Stomach (tissue), 9 donors: ENCODE results near the gene CHAF1B. TPM values are rescaled to one million over a fixed set of nuclear protein-coding genes. Genes with fewer than 3 reads are reported as not detected.
"Not testable (repeated sequence)": the region's sequence is repeated elsewhere in the genome, so short reads cannot be mapped to it uniquely, and the experiment has no call there.

Experiments
- DNase-seq, 2 donors: peaks; one replicate each; pipeline versions ENCODE4 v3.0.0 to v3.0.0-alpha.2; 2013 to 2019
- H3K27ac ChIP-seq, 5 donors: fragments of 200-600 bp in 4 of 5; sonication (generic) in 4 of 5; one replicate each; pipeline ENCODE4 v1.5.1; 2013 to 2019; ENCODE audit warnings: mild to moderate bottlenecking in 1 of 5, moderate library complexity in 1 of 5
- H3K27me3 ChIP-seq, 3 donors: fragments of 200-600 bp; sonication (generic); one replicate each; pipeline ENCODE4 v1.5.1; 2017 to 2019; ENCODE audit warnings: mixed run types in 1 of 3
- H3K36me3 ChIP-seq, 4 donors: fragments of 200-600 bp; sonication (generic); 1 replicate in 3 of 4; 2 replicates in 1 of 4; pipeline ENCODE4 v1.5.1; 2016 to 2019
- H3K4me1 ChIP-seq, 4 donors: fragments of 200-600 bp; sonication (generic); one replicate each; pipeline ENCODE4 v1.5.1; 2016 to 2019
- H3K4me3 ChIP-seq, 4 donors: fragments of 200-600 bp; sonication (generic) in 3 of 4; one replicate each; pipeline ENCODE4 v1.5.1; 2016 to 2019; ENCODE audit warnings: mild to moderate bottlenecking in 1 of 4
- H3K9me3 ChIP-seq, 4 donors: fragments of 200-600 bp; sonication (generic); one replicate each; pipeline ENCODE4 v1.5.1; 2016 to 2019
- CTCF ChIP-seq, 7 experiments: fragments of 450-650 bp in 4 of 7; fragments of 200-600 bp in 3 of 7; sonication (generic) in 3 of 7; IDR thresholded peaks; one replicate each; pipeline ENCODE4 v1.5.1; 2016 to 2019; ENCODE audit warnings: antibody characterized with exemption in 7 of 7, control low read depth in 2 of 7, mild to moderate bottlenecking in 1 of 7
- EP300 ChIP-seq: sonication (generic); formaldehyde crosslinking; IDR thresholded peaks from one replicate; pipeline ENCODE4 v1.6.1; 2017; ENCODE audit warnings: antibody characterized with exemption
- POLR2A ChIP-seq, 4 donors: fragments of 450-650 bp; IDR thresholded peaks; one replicate each; pipeline ENCODE4 v1.6.1; 2016; ENCODE audit warnings: antibody characterized with exemption in 4 of 4, control low read depth in 2 of 4, mild to moderate bottlenecking in 1 of 4, moderate library complexity in 1 of 4
- POLR2AphosphoS5 ChIP-seq, 3 donors: sonication (generic); formaldehyde crosslinking; IDR thresholded peaks; one replicate each; pipeline ENCODE4 v1.6.1; 2016; ENCODE audit warnings: antibody characterized with exemption in 3 of 3
- WGBS, 5 donors: extraction: QIAGEN DNeasy Blood & Tissue Kit in 3 of 5; methylation state at CpG; one replicate each; pipeline versions ENCODE4 v1.1.5 to v1.1.7; 2013 to 2018; 5-methylcytosine and 5-hydroxymethylcytosine counted together
- intact Hi-C: fragments of 100-400 bp; cut with DNase I; formaldehyde crosslinking; loops from one replicate; pipeline ENCODE4 v1.15.1; 2023; ENCODE audit warnings: low total_unique reads
- polyA plus RNA-seq, 3 donors: library from polyadenylated mRNA; stranded (reverse); fragments of 200-250 nt; gene quantifications; one replicate each; pipeline ENCODE4 v1.2.3, GENCODE V29; 2013
- total RNA-seq, 5 donors: library from RNA; depleted of rRNA; stranded (reverse); fragments of >200 nt; gene quantifications; one replicate each; pipeline versions ENCODE4 v1.1.0 to v1.2.3, GENCODE V29; 2014 to 2016
- donor health status: healthy with polysubstance abuse.
- donor health status: Bipolar disorder and iron deficiency.
- donor health status: healthy.

Gene CHAF1B
- total and polyA plus RNA-seq, 8 donors = 0.29 to 15.2 (median 1.4) TPM

- WGBS, 5 donors = 92 to 95% (median 94%) methylated on average over 6 of the region's 6 CpGs
- intact Hi-C loops = no loop called here
- Histone ChIP-seq H3K4me1 (no peaks in the 10 kb centered on the region), H3K9me3 (no peaks in the 10 kb centered on the region), H3K27me3 (no peaks in the 10 kb centered on the region), H3K36me3 (peaks cover 0 to 35% (median 13%) of the 10 kb centered on the region in 4 donors), H3K27ac (no peak overlapping the region), H3K4me3 (no peak overlapping the region)
- DNase-seq = no peak
- TF ChIP-seq POLR2A (IDR thresholded peaks at IDR 0.05) (no peak), POLR2AphosphoS5 (IDR thresholded peaks at IDR 0.05) (no peak), CTCF (IDR thresholded peaks at IDR 0.05) (no peak), EP300 (no peak)
These were observed 10.3 kb downstream of the CHAF1B start for GRCh38 chr21:36395353-36396111.

GRCh38 chr21:36396325-36396724 lies 11.1 kb downstream of the CHAF1B start:
- WGBS, 5 donors = 88 to 96% (median 94%) methylated on average over 3 of the region's 3 CpGs
- H3K4me3 ChIP-seq = no peak overlapping the region
- no peak for DNase-seq
- H3K4me1 ChIP-seq = no peaks in the 10 kb centered on the region
- no peaks in the 10 kb centered on the region for H3K9me3 ChIP-seq
- intact Hi-C loops = no loop called here
- H3K27ac ChIP-seq = no peak overlapping the region
- H3K27me3 ChIP-seq = no peaks in the 10 kb centered on the region
- TF ChIP-seq POLR2AphosphoS5 (IDR thresholded peaks at IDR 0.05) = no peak
- TF ChIP-seq EP300 = no peak
- TF ChIP-seq CTCF (IDR thresholded peaks at IDR 0.05) = no peak
- H3K36me3 ChIP-seq = peaks cover 0 to 39% (median 15%) of the 10 kb centered on the region in 4 donors

GRCh38 chr21:36396971-36397370 lies 11.8 kb downstream of the CHAF1B start:
- DNase-seq = no peak
- 94 to 100% (median 96%) methylated on average over 4 of the region's 4 CpGs for WGBS, 5 donors
- no peaks in the 10 kb centered on the region for H3K9me3 ChIP-seq
- TF ChIP-seq POLR2A (IDR thresholded peaks at IDR 0.05) (no peak), EP300 (no peak), CTCF (IDR thresholded peaks at IDR 0.05) (no peak), POLR2AphosphoS5 (IDR thresholded peaks at IDR 0.05) (no peak)
- H3K4me1 ChIP-seq = no peaks in the 10 kb centered on the region
- peaks cover 0 to 43% (median 16%) of the 10 kb centered on the region in 4 donors for H3K36me3 ChIP-seq
- no peak overlapping the region for H3K27ac ChIP-seq
- H3K27me3 ChIP-seq = no peaks in the 10 kb centered on the region
- intact Hi-C loops = no loop called here
- no peak overlapping the region for H3K4me3 ChIP-seq

GRCh38 chr21:36397606-36398005 lies 12.4 kb downstream of the CHAF1B start:
- TF ChIP-seq POLR2A (IDR thresholded peaks at IDR 0.05) (no peak), CTCF (IDR thresholded peaks at IDR 0.05) (no peak)
- peaks cover 0 to 48% (median 18%) of the 10 kb centered on the region in 4 donors for H3K36me3 ChIP-seq
- intact Hi-C loops = no loop called here

GRCh38 chr21:36399736-36400135 lies 14.5 kb downstream of the CHAF1B start:
- H3K4me1 ChIP-seq, DNase-seq, intact Hi-C loops, H3K27ac ChIP-seq, H3K4me3 ChIP-seq, H3K27me3 ChIP-seq, H3K9me3 ChIP-seq: not testable (repeated sequence)
- H3K36me3 ChIP-seq = peaks cover 0 to 49% (median 24%) of the 10 kb centered on the region in 4 donors
- 96 to 99% (median 98%) methylated on average over 9 of the region's 9 CpGs for WGBS, 5 donors

More at GRCh38 chr21:36397606-36398005, 12.4 kb downstream of the CHAF1B start:
- H3K4me1 ChIP-seq = no peaks in the 10 kb centered on the region
- H3K9me3 ChIP-seq = no peaks in the 10 kb centered on the region
- DNase-seq = no peak
- no peak overlapping the region for H3K27ac ChIP-seq
- no peak overlapping the region for H3K4me3 ChIP-seq
- 76 to 93% (median 84%) methylated on average over 5 of the region's 5 CpGs for WGBS, 5 donors
- H3K27me3 ChIP-seq = no peaks in the 10 kb centered on the region
